SK-N-SH (cell line): ENCODE data around the gene MLLT6. TPM values are rescaled to one million over a fixed set of nuclear protein-coding genes. Genes with fewer than 3 reads are reported as not detected.

ENCODE experiments used
- CTCF ChIA-PET: fragments of 300-600, 350-600 bp; formaldehyde crosslinking; extraction: SDS; loops from one replicate; lab custom pipeline; 2021; lab: Yijun Ruan, JAX
- POLR2A ChIA-PET: fragments of 350-600 bp; sonication (Branson Sonifier 250); formaldehyde crosslinking; extraction: SDS; loops from one replicate; lab custom pipeline; 2020; ENCODE audit warnings: antibody characterized with exemption, inconsistent platforms; lab: Yijun Ruan, JAX
- DNase-seq: peaks from one replicate; pipeline ENCODE4 v3.0.0; 2012
- H2AFZ ChIP-seq: fragments of 200-600 bp; sonication (generic); 2 replicates; pipeline ENCODE4 v1.8.1; 2016; ENCODE audit warnings: antibody characterized with exemption, mild to moderate bottlenecking, low read depth
- H3F3A ChIP-seq: fragments of 200-600 bp; sonication (generic); replicated peaks from 2 replicates; pipeline ENCODE3; 2016; ENCODE audit warnings: antibody characterized with exemption, mild to moderate bottlenecking; ENCODE audit not compliant: insufficient read depth
- H3K27ac ChIP-seq, 2 experiments: fragments of 200-500 bp in 1 of 2; fragments of 200-600 bp in 1 of 2; sonication (Bioruptor generic) in 1 of 2; sonication (generic), shearing (Covaris generic) in 1 of 2; 2 replicates each; pipeline versions ENCODE4 v1.5.1 to v1.6.1; 2014 to 2016; ENCODE audit warnings: low read depth in 2 of 2, inconsistent platforms in 1 of 2, low read length in 1 of 2, mild to moderate bottlenecking in 1 of 2, mixed read lengths in 1 of 2
- H3K27me3 ChIP-seq: fragments of 200-600 bp; sonication (generic), shearing (Covaris generic); 2 replicates; pipeline ENCODE4 v1.6.1; 2016; ENCODE audit warnings: mixed run types; ENCODE audit not compliant: insufficient read depth
- H3K36me3 ChIP-seq, 2 experiments: fragments of 200-500 bp in 1 of 2; fragments of 200-600 bp in 1 of 2; sonication (Bioruptor generic) in 1 of 2; sonication (generic) in 1 of 2; replicated peaks in 1 of 2; 2 replicates each; pipeline versions ENCODE3 to v1.5.1; 2014 to 2016; ENCODE audit warnings: low read length in 1 of 2, mild to moderate bottlenecking in 1 of 2; ENCODE audit not compliant: insufficient read depth in 2 of 2, control insufficient read depth in 1 of 2
- H3K4me1 ChIP-seq, 2 experiments: fragments of 200-500 bp in 1 of 2; fragments of 200-600 bp in 1 of 2; sonication (Bioruptor generic) in 1 of 2; sonication (generic), shearing (Covaris generic) in 1 of 2; 2 replicates each; pipeline versions ENCODE4 v1.5.1 to v1.6.1; 2014 to 2016; ENCODE audit warnings: low read depth in 1 of 2, low read length in 1 of 2, mixed run types in 1 of 2; ENCODE audit not compliant: insufficient read depth in 2 of 2, control insufficient read depth in 1 of 2
- H3K4me2 ChIP-seq: fragments of 200-600 bp; sonication (generic), shearing (Covaris generic); 2 replicates; pipeline ENCODE4 v1.6.1; 2017; ENCODE audit warnings: mixed run types
- H3K4me3 ChIP-seq, 2 experiments: fragments of 200-500 bp in 1 of 2; fragments of 200-600 bp in 1 of 2; sonication (Bioruptor generic) in 1 of 2; sonication (generic), shearing (Covaris generic) in 1 of 2; 2 replicates each; pipeline versions ENCODE4 v1.5.1 to v1.8.1; 2014 to 2016; ENCODE audit warnings: low read depth in 2 of 2, inconsistent platforms in 1 of 2, low read length in 1 of 2, mild to moderate bottlenecking in 1 of 2, mixed read lengths in 1 of 2, moderate library complexity in 1 of 2
- H3K79me2 ChIP-seq: fragments of 200-600 bp; sonication (generic); 2 replicates; pipeline ENCODE4 v1.8.1; 2017; ENCODE audit warnings: mild to moderate bottlenecking; ENCODE audit not compliant: insufficient read depth
- H3K9ac ChIP-seq: fragments of 200-600 bp; sonication (generic); 2 replicates; pipeline ENCODE4 v1.6.1; 2017; ENCODE audit warnings: mixed run types
- H3K9me2 ChIP-seq: fragments of 200-600 bp; sonication (generic); 2 replicates; pipeline ENCODE4 v1.6.1; 2017; ENCODE audit warnings: mixed run types
- H3K9me3 ChIP-seq: fragments of 200-600 bp; sonication (generic); 2 replicates; pipeline ENCODE4 v1.6.1; 2017; ENCODE audit warnings: mixed run types, mild to moderate bottlenecking, moderate library complexity
- H4K20me1 ChIP-seq: fragments of 200-600 bp; sonication (generic); 2 replicates; pipeline ENCODE4 v1.6.1; 2017; ENCODE audit warnings: mild to moderate bottlenecking, mixed run types; ENCODE audit not compliant: insufficient read depth
- EZH2phosphoT487 ChIP-seq: fragments of 200-600 bp; sonication (generic); IDR thresholded peaks from 2 replicates; pipeline ENCODE4 v1.6.1; 2017; ENCODE audit warnings: low read depth, mixed run types, mild to moderate bottlenecking, antibody characterized with exemption, moderate library complexity, borderline replicate concordance
- FOSL2 ChIP-seq: IDR thresholded peaks from 2 replicates; pipeline ENCODE4 v1.4.0; 2012; ENCODE audit warnings: low read depth, mild to moderate bottlenecking, moderate library complexity, borderline replicate concordance
- MEF2A ChIP-seq: IDR thresholded peaks from 2 replicates; pipeline ENCODE4 v1.4.0; 2012; ENCODE audit warnings: low read depth, borderline replicate concordance
- NFIC ChIP-seq: IDR thresholded peaks from 2 replicates; pipeline ENCODE4 v1.4.0; 2012; ENCODE audit warnings: borderline replicate concordance
- NRF1 ChIP-seq: IDR thresholded peaks from 2 replicates; pipeline ENCODE4 v1.6.1; 2012; ENCODE audit warnings: low read depth, mild to moderate bottlenecking, low read length
- POLR2AphosphoS5 ChIP-seq: IDR thresholded peaks from 2 replicates; pipeline ENCODE4 v1.6.1; 2012; ENCODE audit warnings: low read depth, low read length
- RXRA ChIP-seq: IDR thresholded peaks from 2 replicates; pipeline ENCODE4 v1.4.0; 2012; ENCODE audit warnings: low read depth, mild to moderate bottlenecking, borderline replicate concordance
- WGBS: methylation state at CpG from one replicate; pipeline ENCODE4 v1.1.6; 2017; ENCODE audit warnings: low lambda C conversion rate; 5-methylcytosine and 5-hydroxymethylcytosine counted together
- polyA plus RNA-seq, 3 experiments: library from polyadenylated mRNA; depleted of rRNA; stranded (reverse); fragments of >200 nt; gene quantifications; 2 replicates each; pipeline ENCODE4 v1.2.3, GENCODE V29; 2012
- TF ChIP-seq, protein P1 (sequence below): fragments of 150-350 bp; IDR thresholded peaks from 2 replicates; pipeline ENCODE4 v1.6.1; 2017; ENCODE audit warnings: antibody characterized with exemption, low read length, low read depth, borderline replicate concordance
- TF ChIP-seq, protein P2 (sequence below): IDR thresholded peaks from 2 replicates; pipeline ENCODE4 v1.4.0; 2012; ENCODE audit warnings: low read depth, borderline replicate concordance
- TF ChIP-seq, protein P3 (sequence below): fragments of 150-350 bp; IDR thresholded peaks from 2 replicates; pipeline ENCODE4 v1.6.1; 2016; ENCODE audit warnings: mild to moderate bottlenecking, low read depth, low read length
- TF ChIP-seq, protein P4 (sequence below): IDR thresholded peaks from 2 replicates; pipeline ENCODE4; 2012

The MLLT6 gene
- polyA plus RNA-seq, 1 of the 3 experiments (the other 2 are of a cell fraction) = 41.5 TPM

DNA sequence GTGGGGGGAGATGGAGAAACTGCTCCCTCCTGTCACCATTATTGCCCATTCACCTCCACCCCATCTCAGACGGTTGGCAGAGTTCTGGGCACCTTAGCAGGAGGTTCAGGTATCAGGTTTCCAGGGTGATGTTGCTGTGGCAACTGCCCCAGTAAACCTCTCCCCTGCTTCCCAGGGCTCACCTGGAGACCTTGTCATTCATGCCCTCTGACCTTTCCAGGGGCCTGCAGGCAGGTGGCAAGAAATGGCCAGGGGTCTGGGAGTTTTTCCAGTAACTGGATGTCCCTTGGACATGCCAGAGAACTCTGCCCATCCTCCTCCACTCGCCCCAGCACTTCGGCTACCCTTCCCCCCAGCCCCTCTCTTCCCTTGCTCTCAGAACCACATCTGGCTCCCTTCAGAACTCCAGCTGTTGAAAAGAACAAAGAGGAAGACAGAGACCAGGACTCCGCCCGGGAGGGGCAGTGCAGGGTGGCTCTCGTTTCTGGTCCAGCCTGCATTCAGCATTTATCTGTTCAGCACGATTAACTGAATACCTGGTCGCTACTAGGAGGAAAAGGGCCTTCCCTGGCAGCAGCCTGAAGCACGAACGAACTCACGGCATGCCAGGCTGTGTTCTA, 8.5 kb downstream of the MLLT6 start (continued):
- TF ChIP-seq, protein P1, sequence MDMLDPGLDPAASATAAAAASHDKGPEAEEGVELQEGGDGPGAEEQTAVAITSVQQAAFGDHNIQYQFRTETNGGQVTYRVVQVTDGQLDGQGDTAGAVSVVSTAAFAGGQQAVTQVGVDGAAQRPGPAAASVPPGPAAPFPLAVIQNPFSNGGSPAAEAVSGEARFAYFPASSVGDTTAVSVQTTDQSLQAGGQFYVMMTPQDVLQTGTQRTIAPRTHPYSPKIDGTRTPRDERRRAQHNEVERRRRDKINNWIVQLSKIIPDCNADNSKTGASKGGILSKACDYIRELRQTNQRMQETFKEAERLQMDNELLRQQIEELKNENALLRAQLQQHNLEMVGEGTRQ = no peak
- TF ChIP-seq EZH2phosphoT487 = no peak
- no peak for TF ChIP-seq NRF1
- no peak for TF ChIP-seq NFIC
- TF ChIP-seq RXRA = no peak
- TF ChIP-seq, protein P2, sequence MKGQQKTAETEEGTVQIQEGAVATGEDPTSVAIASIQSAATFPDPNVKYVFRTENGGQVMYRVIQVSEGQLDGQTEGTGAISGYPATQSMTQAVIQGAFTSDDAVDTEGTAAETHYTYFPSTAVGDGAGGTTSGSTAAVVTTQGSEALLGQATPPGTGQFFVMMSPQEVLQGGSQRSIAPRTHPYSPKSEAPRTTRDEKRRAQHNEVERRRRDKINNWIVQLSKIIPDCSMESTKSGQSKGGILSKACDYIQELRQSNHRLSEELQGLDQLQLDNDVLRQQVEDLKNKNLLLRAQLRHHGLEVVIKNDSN = no peak
- TF ChIP-seq, protein P3, sequence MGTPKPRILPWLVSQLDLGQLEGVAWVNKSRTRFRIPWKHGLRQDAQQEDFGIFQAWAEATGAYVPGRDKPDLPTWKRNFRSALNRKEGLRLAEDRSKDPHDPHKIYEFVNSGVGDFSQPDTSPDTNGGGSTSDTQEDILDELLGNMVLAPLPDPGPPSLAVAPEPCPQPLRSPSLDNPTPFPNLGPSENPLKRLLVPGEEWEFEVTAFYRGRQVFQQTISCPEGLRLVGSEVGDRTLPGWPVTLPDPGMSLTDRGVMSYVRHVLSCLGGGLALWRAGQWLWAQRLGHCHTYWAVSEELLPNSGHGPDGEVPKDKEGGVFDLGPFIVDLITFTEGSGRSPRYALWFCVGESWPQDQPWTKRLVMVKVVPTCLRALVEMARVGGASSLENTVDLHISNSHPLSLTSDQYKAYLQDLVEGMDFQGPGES = no peak
- TF ChIP-seq FOSL2 = no peak
- TF ChIP-seq MEF2A = no peak
- no peak for TF ChIP-seq POLR2AphosphoS5
- TF ChIP-seq, all 33 proteins: peak for 0

GRCh38 chr17:38715216-38715943, 10.3 kb downstream of the MLLT6 start:
- H3K4me3 ChIP-seq = no peak overlapping the region
- no peaks in the 10 kb centered on the region for H3K27me3 ChIP-seq
- 92% methylated on average over 8 of the region's 9 CpGs for WGBS
- H3K9me2 ChIP-seq = no peaks in the 10 kb centered on the region
- no peak overlapping the region for H2AFZ ChIP-seq
- POLR2A ChIA-PET = interaction anchor here (0.9 to 2.1 kb wide), 4 partner anchors 9 to 21 kb away, joined by 3 to 11 read pairs (median 7); no protein-coding TSS in a partner anchor
- H3K79me2 ChIP-seq = no peaks in the 10 kb centered on the region
- H3K9ac ChIP-seq = no peak overlapping the region
- H3K36me3 ChIP-seq = peaks cover 23 to 84% of the 10 kb centered on the region in 2 experiments
- H3K9me3 ChIP-seq = no peaks in the 10 kb centered on the region
- peaks cover 0 to 2% of the 10 kb centered on the region in 2 experiments; a peak in 1 of 4 replicates for H3K4me1 ChIP-seq
- no peaks in the 10 kb centered on the region for H4K20me1 ChIP-seq
- CTCF ChIA-PET = interaction anchor here (0.7 to 2.8 kb wide), 4 partner anchors 8 to 1702 kb away, joined by 3 to 9 read pairs (median 4); partner anchors contain the start of gene CISD3
- TF ChIP-seq, protein P4, sequence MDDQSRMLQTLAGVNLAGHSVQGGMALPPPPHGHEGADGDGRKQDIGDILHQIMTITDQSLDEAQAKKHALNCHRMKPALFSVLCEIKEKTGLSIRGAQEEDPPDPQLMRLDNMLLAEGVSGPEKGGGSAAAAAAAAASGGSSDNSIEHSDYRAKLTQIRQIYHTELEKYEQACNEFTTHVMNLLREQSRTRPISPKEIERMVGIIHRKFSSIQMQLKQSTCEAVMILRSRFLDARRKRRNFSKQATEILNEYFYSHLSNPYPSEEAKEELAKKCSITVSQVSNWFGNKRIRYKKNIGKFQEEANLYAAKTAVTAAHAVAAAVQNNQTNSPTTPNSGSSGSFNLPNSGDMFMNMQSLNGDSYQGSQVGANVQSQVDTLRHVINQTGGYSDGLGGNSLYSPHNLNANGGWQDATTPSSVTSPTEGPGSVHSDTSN = no peak
- TF ChIP-seq POLR2AphosphoS5 = 0 out of 2 replicates have a peak, but pooled peaks have one; percentile 4
- H3F3A ChIP-seq = peaks cover 6% of the 10 kb centered on the region
- no peak for DNase-seq
- no peak overlapping the region for H3K4me2 ChIP-seq
- no peak overlapping the region for H3K27ac ChIP-seq
